ENCODE data around the gene HNRNPUL2.

The HNRNPUL2 gene

DNA sequence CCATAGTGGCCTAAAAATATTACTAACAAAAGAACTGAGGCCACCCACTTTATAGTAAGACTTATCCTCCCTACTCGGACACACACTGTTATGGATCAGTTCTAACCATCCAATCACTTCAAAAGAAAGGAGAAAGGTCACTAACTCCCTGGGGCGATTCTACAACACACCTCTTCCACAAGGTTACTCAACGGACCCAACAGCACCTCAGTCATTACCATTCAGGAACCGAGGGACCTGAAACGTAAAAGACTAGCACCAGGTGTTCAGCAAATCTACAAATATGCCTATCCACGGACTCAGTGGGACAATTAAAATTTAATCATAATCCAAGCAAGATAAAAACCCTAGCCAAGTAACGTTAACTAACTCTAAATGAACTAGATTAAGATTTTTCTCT, 1.6 kb downstream of the HNRNPUL2 start:
- Histone ChIP-seq H4K20me1 (ENCODE audit: insufficient read depth, low read length) (peaks cover 40% of the 10 kb centered on the region), H3K36me3 (ENCODE audit: insufficient read depth, low read length) (peaks cover 64% of the 10 kb centered on the region), H3K4me2 (ENCODE audit: insufficient read depth, low read length) (peak overlapping the region; percentile 90), H3K4me3 (ENCODE audit: low read depth in 1 of 2, low read length in 2 of 2) (peak overlapping the region; percentile 74 to 93), H3K27ac (ENCODE audit: low read length) (peak overlapping the region; percentile 100), H3K9me3 (ENCODE audit: insufficient read depth, low read length, severe bottlenecking) (no peaks in the 10 kb centered on the region), H3K4me1 (ENCODE audit: insufficient read depth, low read length) (peaks cover 53% of the 10 kb centered on the region), H3K9ac (ENCODE audit: low read depth, low read length) (peak overlapping the region; percentile 94), H3K79me2 (ENCODE audit: insufficient read depth, low read length) (peaks cover 88% of the 10 kb centered on the region), H2AFZ (ENCODE audit: low read depth, low read length) (no peak overlapping the region), H3K27me3 (ENCODE audit: insufficient read depth, low read length, poor library complexity) (no peaks in the 10 kb centered on the region)
- DNase-seq (no peak), ATAC-seq (ENCODE audit: insufficient read depth, low read depth) (no peak)
- TF ChIP-seq, protein P1, sequence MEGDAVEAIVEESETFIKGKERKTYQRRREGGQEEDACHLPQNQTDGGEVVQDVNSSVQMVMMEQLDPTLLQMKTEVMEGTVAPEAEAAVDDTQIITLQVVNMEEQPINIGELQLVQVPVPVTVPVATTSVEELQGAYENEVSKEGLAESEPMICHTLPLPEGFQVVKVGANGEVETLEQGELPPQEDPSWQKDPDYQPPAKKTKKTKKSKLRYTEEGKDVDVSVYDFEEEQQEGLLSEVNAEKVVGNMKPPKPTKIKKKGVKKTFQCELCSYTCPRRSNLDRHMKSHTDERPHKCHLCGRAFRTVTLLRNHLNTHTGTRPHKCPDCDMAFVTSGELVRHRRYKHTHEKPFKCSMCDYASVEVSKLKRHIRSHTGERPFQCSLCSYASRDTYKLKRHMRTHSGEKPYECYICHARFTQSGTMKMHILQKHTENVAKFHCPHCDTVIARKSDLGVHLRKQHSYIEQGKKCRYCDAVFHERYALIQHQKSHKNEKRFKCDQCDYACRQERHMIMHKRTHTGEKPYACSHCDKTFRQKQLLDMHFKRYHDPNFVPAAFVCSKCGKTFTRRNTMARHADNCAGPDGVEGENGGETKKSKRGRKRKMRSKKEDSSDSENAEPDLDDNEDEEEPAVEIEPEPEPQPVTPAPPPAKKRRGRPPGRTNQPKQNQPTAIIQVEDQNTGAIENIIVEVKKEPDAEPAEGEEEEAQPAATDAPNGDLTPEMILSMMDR (IDR thresholded peaks at IDR 0.05; ENCODE audit: borderline replicate concordance, extremely low read depth, low read length, poor library complexity, severe bottlenecking): no peak
- TF ChIP-seq EZH2 (IDR thresholded peaks at IDR 0.05; ENCODE audit: borderline replicate concordance, low read depth, low read length, severe bottlenecking): no peak

DNA sequence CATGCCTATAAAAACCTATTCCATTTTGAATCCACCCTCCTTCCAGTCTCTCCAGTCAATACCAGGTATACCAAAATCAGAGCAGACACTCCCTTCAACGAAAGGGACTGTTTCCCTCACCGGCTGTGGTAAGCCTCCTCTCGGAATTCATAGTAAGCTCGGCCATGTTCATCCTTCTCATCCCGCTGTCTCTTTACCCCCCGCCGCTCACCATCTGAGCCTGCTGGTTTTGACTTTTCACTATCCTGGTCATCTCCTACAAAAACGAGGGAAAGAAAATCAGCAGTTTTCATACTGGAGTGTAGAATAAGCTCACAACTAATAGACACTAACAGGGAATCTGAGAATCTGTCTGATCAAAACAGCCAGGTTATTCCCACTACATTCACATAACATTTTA, 3.1 kb downstream of the HNRNPUL2 start:
- H3K36me3 ChIP-seq (ENCODE audit: insufficient read depth, low read length): peaks cover 73% of the 10 kb centered on the region
- H3K4me2 ChIP-seq (ENCODE audit: insufficient read depth, low read length): peak overlapping the region; percentile 90
- H3K79me2 ChIP-seq (ENCODE audit: insufficient read depth, low read length): peaks cover 88% of the 10 kb centered on the region
- DNase-seq: no peak
- ATAC-seq (ENCODE audit: insufficient read depth, low read depth): no peak
- H3K9ac ChIP-seq (ENCODE audit: low read depth, low read length): peak overlapping the region; percentile 94
- H3K27me3 ChIP-seq (ENCODE audit: insufficient read depth, low read length, poor library complexity): no peaks in the 10 kb centered on the region
- peaks cover 40% of the 10 kb centered on the region for H3K4me1 ChIP-seq (ENCODE audit: insufficient read depth, low read length)
- no peaks in the 10 kb centered on the region for H3K9me3 ChIP-seq (ENCODE audit: insufficient read depth, low read length, severe bottlenecking)
- H3K4me3 ChIP-seq (ENCODE audit: low read depth in 1 of 2, low read length in 2 of 2): peak overlapping the region; percentile 74 to 93; a peak in 3 of 4 replicates
- no peak for TF ChIP-seq EZH2 (IDR thresholded peaks at IDR 0.05; ENCODE audit: borderline replicate concordance, low read depth, low read length, severe bottlenecking)
- TF ChIP-seq, protein P1 (IDR thresholded peaks at IDR 0.05; ENCODE audit: borderline replicate concordance, extremely low read depth, low read length, poor library complexity, severe bottlenecking): no peak
- no peak overlapping the region; the same call in 1 of the 2 replicates for H3K27ac ChIP-seq (ENCODE audit: low read length)
- no peak overlapping the region for H2AFZ ChIP-seq (ENCODE audit: low read depth, low read length)
- H4K20me1 ChIP-seq (ENCODE audit: insufficient read depth, low read length): peaks cover 37% of the 10 kb centered on the region

DNA sequence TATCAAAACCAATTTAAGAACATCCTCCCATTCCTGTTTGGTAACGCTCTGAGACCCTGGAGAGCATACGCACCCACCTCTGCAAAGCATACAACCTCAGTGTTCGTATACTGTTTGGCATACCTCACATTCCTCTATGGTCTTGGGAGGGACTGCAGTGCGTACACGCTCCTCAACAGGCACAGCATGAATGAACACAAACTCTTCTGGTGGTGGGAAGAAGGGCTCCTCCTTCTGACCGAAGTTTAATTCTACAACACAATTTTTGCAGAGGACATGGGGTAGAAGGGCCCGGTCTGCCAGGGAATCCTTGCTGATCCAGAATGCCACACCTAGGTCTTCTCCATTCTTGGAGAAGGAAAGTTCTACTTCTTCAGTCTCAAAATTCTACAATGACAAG, 5.3 kb downstream of the HNRNPUL2 start:
- Histone ChIP-seq H3K79me2 (ENCODE audit: insufficient read depth, low read length) (peaks cover 97% of the 10 kb centered on the region), H3K4me3 (ENCODE audit: low read depth in 1 of 2, low read length in 2 of 2) (no peak overlapping the region), H4K20me1 (ENCODE audit: insufficient read depth, low read length) (peaks cover 37% of the 10 kb centered on the region), H3K4me2 (ENCODE audit: insufficient read depth, low read length) (peak overlapping the region; percentile 13; the same call in 1 of the 2 replicates), H3K9ac (ENCODE audit: low read depth, low read length) (no peak overlapping the region), H3K27ac (ENCODE audit: low read length) (no peak overlapping the region), H3K9me3 (ENCODE audit: insufficient read depth, low read length, severe bottlenecking) (no peaks in the 10 kb centered on the region), H2AFZ (ENCODE audit: low read depth, low read length) (no peak overlapping the region), H3K36me3 (ENCODE audit: insufficient read depth, low read length) (peaks cover 94% of the 10 kb centered on the region), H3K4me1 (ENCODE audit: insufficient read depth, low read length) (peaks cover 49% of the 10 kb centered on the region), H3K27me3 (ENCODE audit: insufficient read depth, low read length, poor library complexity) (no peaks in the 10 kb centered on the region)
- DNase-seq (no peak), ATAC-seq (ENCODE audit: insufficient read depth, low read depth) (no peak)
- no peak for TF ChIP-seq EZH2 (IDR thresholded peaks at IDR 0.05; ENCODE audit: borderline replicate concordance, low read depth, low read length, severe bottlenecking)
- TF ChIP-seq, protein P1 (IDR thresholded peaks at IDR 0.05; ENCODE audit: borderline replicate concordance, extremely low read depth, low read length, poor library complexity, severe bottlenecking): peak; percentile 30
